Measurements from ENCODE around the gene STRADA.

Gene STRADA

GRCh38 chr17:63688396-63689020 lies 53.1 kb downstream of the STRADA start:
- H3K27ac ChIP-seq, result no peak overlapping the region
- TF ChIP-seq ZFX (IDR thresholded peaks at IDR 0.05) (no peak), CTCF (conservative IDR thresholded peaks at IDR 0.05) (no peak)

DNA sequence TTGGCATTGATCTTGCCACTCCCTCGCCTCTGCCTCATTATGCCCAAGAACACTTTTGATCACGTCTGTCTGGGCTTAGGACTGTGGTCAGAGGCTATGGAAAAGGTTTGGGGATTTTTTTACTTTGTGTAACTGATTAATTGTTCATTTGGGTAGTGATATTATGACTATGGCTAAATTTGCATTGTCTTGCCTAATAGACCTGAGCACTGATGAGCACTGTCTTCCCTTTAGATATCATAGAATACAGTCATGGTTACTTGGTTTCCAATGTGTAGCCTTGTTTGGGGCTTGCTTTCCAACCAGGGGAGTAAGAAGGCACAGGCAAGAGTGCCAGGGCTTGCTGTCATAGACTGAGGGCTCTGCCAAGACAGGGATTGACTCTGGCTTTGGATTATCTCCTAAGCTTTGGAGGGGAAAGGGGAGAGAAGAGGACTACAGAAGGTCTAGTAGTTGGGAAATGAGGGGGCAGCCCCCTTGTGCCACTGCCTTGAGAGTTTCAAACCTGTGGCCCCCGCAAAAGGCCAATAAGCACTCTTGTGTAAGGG lies 55.4 kb downstream of the STRADA start:
- TF ChIP-seq CTCF (conservative IDR thresholded peaks at IDR 0.05) (no peak), ZFX (IDR thresholded peaks at IDR 0.05) (no peak)
- peak overlapping the region; percentile 4; the same call in 1 of the 2 replicates for H3K27ac ChIP-seq

DNA sequence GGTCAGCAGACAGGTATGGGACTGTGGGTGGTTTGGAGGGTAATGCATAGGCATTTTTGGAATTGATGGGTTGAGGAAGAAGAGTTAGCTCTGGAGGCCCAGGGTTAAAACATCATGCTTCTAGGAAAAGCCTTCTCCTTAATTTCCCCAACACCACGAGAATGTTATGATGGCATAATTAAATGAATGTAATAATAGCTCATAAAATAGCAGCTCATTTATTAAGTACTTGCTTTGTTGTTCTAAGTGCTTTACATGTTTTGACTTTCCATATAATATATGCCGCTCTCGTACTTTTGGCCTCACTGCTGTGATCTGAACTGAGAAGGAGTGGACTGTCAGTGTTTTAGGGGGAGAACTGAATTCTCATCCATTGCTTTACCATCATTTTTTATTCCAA lies 56.0 kb downstream of the STRADA start:
- H3K27ac ChIP-seq, result peak overlapping the region; percentile 52

DNA sequence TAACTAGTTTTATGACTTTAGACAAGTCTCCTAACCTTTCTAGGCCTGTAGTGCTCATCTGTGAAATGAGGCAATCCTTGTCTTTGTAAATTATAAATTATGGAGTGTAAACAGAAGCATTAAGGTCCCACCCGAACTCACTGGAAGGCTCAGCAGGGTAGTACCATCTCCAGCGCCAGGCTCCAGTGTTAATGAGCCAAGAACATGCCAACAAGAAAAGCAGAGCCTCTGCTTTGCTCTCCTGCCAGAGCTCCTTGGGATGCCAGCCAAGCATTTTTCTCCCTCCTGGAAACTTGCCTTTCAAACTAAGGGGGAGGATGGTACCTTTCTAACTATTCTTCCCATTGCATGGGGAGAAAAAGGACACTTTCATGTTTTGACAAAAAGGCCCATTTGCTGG lies 56.6 kb downstream of the STRADA start:
- H3K27ac ChIP-seq, result peak overlapping the region; percentile 52
- no peak for TF ChIP-seq ZFX (IDR thresholded peaks at IDR 0.05)
- no peak for TF ChIP-seq CTCF (conservative IDR thresholded peaks at IDR 0.05)

More for the DNA sequence above, 56.0 kb downstream of the STRADA start:
- TF ChIP-seq CTCF (conservative IDR thresholded peaks at IDR 0.05) (no peak), ZFX (IDR thresholded peaks at IDR 0.05) (no peak)

DNA sequence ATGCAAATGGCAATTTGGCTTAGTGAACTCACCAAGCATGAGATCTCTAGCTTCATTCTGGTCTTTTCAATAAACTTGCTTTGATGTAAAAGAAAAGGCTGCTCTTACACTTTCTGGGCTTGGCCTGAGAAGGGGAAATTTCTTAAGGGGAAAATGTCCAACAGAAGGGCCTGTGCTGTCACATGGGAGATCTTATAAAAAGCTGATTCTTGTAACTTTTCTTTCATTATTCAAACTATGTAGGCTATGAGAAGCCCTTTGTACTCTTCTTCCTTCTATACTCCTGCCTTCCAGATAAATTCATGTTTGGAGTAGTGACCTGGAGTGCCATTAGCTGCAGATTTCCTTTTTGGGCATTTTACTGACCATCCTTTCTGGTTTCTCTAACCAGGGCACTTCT lies 58.6 kb downstream of the STRADA start:
- TF ChIP-seq ZFX (IDR thresholded peaks at IDR 0.05) (no peak), CTCF (conservative IDR thresholded peaks at IDR 0.05) (no peak)
- no peak overlapping the region for H3K27ac ChIP-seq

- TF ChIP-seq CTCF (conservative IDR thresholded peaks at IDR 0.05) (no peak), ZFX (IDR thresholded peaks at IDR 0.05) (no peak)
- no peak overlapping the region for H3K27ac ChIP-seq
Measured at GRCh38 chr17:63682441-63682840, 59.2 kb downstream of the STRADA start.

GRCh38 chr17:63681530-63681929 lies 60.1 kb downstream of the STRADA start:
- TF ChIP-seq ZFX (IDR thresholded peaks at IDR 0.05) (no peak), CTCF (conservative IDR thresholded peaks at IDR 0.05) (no peak)
- H3K27ac ChIP-seq, result peak overlapping the region; percentile 13; the same call in 1 of the 2 replicates

All from C4-2B (cell line).